ENCODE results near the gene CSH2. TPM values are rescaled to one million over a fixed set of nuclear protein-coding genes. Genes with fewer than 3 reads are reported as not detected.

Gene CSH2
- total RNA-seq, 4 donors from 2014 or later = not detected

DNA sequence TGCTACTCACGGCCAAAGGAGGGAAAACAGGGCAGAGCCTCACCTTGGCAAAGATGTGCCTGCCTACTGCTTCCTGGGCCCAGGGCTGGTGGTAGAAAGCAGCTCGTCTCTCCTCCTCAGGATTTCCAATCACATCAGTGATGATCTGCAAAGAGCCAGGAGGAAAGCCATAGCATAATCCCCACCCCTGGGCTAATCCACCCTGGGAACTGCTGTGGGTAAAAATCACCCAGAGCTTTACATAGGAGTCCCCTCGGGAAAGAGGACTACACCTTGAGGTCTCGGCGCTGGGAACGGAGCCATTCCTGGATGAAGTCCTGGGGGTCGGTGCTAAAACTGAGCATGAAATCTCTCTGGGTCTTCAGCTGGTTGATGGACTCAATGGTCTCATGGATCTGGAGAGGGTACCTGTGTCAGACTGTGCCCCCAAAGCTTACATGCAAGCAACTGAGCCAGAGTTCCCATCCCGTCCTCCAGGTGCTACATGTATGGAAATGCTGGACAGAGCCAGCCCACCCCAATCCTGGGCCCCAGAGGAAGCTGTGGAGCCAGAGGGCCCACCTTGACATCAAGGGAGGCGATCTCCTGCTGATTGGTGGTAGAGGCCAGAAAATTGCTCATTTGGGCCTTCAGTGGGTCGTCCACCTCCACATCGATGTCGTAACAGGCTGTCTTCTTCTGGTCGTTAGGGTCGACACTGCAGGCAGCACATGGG, 40.3 kb downstream of the CSH2 start:
- intact Hi-C loops (cut with DNase I; ENCODE audit: low total_unique reads) = no loop called here
- H3K9me3 ChIP-seq = no peaks in the 10 kb centered on the region
- H3K27me3 ChIP-seq = no peaks in the 10 kb centered on the region
- no peak overlapping the region for H3K27ac ChIP-seq
- H3K4me1 ChIP-seq = peaks cover 4 to 16% of the 10 kb centered on the region in 2 donors
- no peak for TF ChIP-seq POLR2A (IDR thresholded peaks at IDR 0.05)
- TF ChIP-seq, protein P1, sequence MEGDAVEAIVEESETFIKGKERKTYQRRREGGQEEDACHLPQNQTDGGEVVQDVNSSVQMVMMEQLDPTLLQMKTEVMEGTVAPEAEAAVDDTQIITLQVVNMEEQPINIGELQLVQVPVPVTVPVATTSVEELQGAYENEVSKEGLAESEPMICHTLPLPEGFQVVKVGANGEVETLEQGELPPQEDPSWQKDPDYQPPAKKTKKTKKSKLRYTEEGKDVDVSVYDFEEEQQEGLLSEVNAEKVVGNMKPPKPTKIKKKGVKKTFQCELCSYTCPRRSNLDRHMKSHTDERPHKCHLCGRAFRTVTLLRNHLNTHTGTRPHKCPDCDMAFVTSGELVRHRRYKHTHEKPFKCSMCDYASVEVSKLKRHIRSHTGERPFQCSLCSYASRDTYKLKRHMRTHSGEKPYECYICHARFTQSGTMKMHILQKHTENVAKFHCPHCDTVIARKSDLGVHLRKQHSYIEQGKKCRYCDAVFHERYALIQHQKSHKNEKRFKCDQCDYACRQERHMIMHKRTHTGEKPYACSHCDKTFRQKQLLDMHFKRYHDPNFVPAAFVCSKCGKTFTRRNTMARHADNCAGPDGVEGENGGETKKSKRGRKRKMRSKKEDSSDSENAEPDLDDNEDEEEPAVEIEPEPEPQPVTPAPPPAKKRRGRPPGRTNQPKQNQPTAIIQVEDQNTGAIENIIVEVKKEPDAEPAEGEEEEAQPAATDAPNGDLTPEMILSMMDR (IDR thresholded peaks at IDR 0.05) = no peak
- no peak for DNase-seq
- H3K36me3 ChIP-seq = no peaks in the 10 kb centered on the region
- H3K4me3 ChIP-seq = no peak overlapping the region

DNA sequence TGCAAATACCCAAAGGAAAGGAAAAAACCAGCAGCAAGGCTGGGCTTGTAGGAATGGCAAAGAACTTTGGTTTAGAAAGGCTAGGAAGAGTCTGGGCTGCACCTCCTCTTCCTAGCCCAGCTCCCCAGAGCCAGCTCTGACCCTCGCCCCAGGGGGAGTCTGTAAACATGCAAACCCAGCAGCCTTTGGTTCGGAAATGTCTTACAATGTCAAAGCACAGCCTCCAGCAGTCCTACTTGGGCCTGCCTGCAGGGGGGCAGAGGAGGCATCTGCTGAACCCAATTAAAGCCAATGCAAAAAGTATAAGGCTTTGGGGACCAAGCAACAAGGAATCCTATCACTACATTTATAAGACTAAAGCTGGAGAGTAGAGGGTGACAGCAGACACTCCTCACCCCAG, 41.0 kb downstream of the CSH2 start:
- DNase-seq = no peak
- no peak for TF ChIP-seq POLR2A (IDR thresholded peaks at IDR 0.05)
- TF ChIP-seq, protein P1 (IDR thresholded peaks at IDR 0.05) = no peak
- H3K27me3 ChIP-seq = no peaks in the 10 kb centered on the region
- H3K9me3 ChIP-seq = no peaks in the 10 kb centered on the region
- intact Hi-C loops (cut with DNase I; ENCODE audit: low total_unique reads) = no loop called here
- H3K27ac ChIP-seq = no peak overlapping the region
- no peaks in the 10 kb centered on the region for H3K36me3 ChIP-seq
- no peak overlapping the region for H3K4me3 ChIP-seq
- peaks cover 3 to 9% of the 10 kb centered on the region in 2 donors for H3K4me1 ChIP-seq

DNA sequence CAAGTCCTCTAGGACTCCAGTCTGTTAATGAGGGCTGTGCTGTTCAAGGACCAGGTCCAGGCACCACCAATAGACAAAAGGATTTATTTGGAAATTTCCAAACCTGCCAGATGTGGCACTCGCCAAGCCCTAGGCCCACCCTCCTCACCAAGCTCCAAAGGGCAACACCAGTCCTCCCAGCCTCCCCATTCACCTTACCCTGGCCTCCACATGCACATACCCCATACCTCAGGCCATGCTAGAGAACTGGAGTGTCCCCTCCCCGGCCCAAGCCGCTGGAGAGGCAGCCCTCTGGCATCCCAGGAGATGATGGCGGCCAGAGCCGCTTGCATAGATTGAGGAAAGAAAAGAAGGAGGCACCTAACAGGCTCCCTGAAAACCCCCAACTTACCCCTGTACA, 41.5 kb downstream of the CSH2 start:
- no peak for DNase-seq
- Histone ChIP-seq H3K27me3 (no peaks in the 10 kb centered on the region), H3K36me3 (no peaks in the 10 kb centered on the region), H3K4me3 (no peak overlapping the region), H3K9me3 (no peaks in the 10 kb centered on the region), H3K4me1 (peaks cover 3 to 5% of the 10 kb centered on the region in 2 donors), H3K27ac (no peak overlapping the region)
- intact Hi-C loops (cut with DNase I; ENCODE audit: low total_unique reads) = no loop called here
- TF ChIP-seq POLR2A (IDR thresholded peaks at IDR 0.05) = no peak
- TF ChIP-seq, protein P1 (IDR thresholded peaks at IDR 0.05) = no peak

DNA sequence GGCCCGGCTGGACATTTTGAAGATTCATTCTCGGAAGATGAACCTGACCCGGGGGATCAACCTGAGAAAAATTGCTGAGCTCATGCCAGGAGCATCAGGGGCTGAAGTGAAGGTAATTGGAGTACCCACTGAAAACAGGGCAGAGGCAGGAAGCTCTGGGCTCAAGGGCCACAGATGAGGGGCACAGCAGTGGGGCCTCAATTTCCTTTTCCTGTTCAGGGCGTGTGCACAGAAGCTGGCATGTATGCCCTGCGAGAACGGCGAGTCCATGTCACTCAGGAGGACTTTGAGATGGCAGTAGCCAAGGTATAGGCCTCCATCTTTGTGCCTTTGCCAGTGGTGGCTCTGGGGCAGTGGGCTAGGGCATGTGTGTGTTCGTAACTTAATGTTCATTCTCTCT, 42.0 kb downstream of the CSH2 start:
- intact Hi-C loops (cut with DNase I; ENCODE audit: low total_unique reads) = no loop called here
- no peak for TF ChIP-seq POLR2A (IDR thresholded peaks at IDR 0.05)
- TF ChIP-seq, protein P1 (IDR thresholded peaks at IDR 0.05) = no peak
- Histone ChIP-seq H3K27ac (no peak overlapping the region), H3K9me3 (no peaks in the 10 kb centered on the region), H3K27me3 (no peaks in the 10 kb centered on the region), H3K4me3 (no peak overlapping the region), H3K36me3 (no peaks in the 10 kb centered on the region), H3K4me1 (peaks cover 3% of the 10 kb centered on the region in 2 donors)
- no peak for DNase-seq

DNA sequence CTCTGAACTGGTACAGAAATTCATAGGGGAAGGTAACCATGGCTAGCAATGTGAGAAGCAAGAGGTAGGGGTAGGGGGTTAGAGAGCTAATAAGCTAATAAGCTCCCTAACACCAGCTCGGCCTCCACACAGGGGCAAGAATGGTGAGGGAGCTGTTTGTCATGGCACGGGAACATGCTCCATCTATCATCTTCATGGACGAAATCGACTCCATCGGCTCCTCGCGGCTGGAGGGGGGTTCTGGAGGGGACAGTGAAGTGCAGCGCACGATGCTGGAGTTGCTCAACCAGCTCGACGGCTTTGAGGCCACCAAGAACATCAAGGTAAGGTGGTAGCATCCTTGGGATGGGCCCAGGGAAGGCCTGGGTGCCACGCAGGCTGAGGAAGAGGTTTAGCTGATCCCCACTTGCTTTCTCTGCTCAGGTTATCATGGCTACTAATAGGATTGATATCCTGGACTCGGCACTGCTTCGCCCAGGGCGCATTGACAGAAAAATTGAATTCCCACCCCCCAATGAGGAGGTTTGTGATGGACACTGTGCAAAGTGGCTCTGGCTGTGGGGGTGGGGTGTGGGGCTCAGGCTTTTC, 42.5 kb downstream of the CSH2 start:
- intact Hi-C loops (cut with DNase I; ENCODE audit: low total_unique reads) = no loop called here
- no peak for DNase-seq
- H3K4me1 ChIP-seq = peaks cover 3 to 8% of the 10 kb centered on the region in 2 donors
- no peaks in the 10 kb centered on the region for H3K27me3 ChIP-seq
- TF ChIP-seq, protein P1 (IDR thresholded peaks at IDR 0.05) = no peak
- no peak for TF ChIP-seq POLR2A (IDR thresholded peaks at IDR 0.05)
- no peaks in the 10 kb centered on the region for H3K36me3 ChIP-seq
- no peak overlapping the region for H3K4me3 ChIP-seq
- no peak overlapping the region for H3K27ac ChIP-seq
- no peaks in the 10 kb centered on the region for H3K9me3 ChIP-seq
